COLO829 (cell line): ENCODE results near the gene SERPINB7.

Source experiments
- DNase-seq: peaks from one replicate; pipeline ENCODE4 v3.0.0; 2012; ENCODE audit warnings: low spot score

The SERPINB7 gene

GRCh38 chr18:63848159-63848558 lies 72.9 kb downstream of the SERPINB7 start:
- peak; percentile 53 for DNase-seq

DNA sequence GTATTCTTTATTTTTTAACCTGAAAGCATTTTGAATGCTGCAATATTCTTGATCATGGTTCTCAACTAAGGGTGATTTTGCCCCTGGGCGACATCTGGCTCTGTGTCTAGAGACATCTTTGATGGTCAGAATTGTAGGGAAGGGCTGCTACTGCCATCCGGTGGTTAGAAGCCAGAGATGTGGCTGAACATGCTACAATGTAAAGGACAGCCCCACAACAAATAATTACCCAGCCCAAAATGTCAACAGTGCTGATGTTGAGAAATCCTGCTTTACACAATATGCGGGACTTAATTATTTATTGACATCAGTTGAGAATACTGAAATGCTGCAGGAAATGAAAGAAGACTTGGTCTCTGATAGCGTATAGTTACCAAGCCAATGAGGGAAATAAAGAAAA lies 74.8 kb downstream of the SERPINB7 start:
- peak; percentile 45 for DNase-seq

DNA sequence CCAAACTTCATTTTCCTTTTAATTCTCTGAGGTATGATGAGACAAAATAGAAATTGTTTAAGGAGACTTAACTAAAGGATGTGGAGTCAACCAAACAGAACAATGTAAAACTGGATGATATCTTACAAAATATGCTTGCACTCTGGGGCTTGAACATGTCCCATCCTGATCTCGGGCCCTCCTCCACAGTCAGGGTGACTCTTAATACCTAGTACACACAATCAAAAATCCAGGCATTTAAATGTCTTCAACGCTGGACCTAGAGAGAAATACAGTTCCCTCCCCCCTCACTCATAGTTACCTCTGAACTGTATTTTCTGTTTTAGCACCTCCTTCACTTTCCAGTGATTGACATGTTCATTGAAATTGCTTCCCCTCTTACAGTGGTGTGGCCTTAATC lies 75.4 kb downstream of the SERPINB7 start:
- DNase-seq = no peak
